Measurements from ENCODE around the gene UCN3.
A peak's percentile ranks its signal among the peaks of the same experiment; 100 is the strongest.

UCN3 gene

GRCh38 chr10:5364890-5365338 is at the start of gene UCN3:
TSS of gene UCN3 (plus strand) at chr10:5364966. CDS start at chr10:5373721, 8,755 bp downstream.
- DNase-seq (ENCODE audit: low read depth): no peak

- DNase-seq (ENCODE audit: low read depth): peak; percentile 71
Observed at GRCh38 chr10:5317547-5318107, 47.1 kb upstream of the UCN3 start.

DNA sequence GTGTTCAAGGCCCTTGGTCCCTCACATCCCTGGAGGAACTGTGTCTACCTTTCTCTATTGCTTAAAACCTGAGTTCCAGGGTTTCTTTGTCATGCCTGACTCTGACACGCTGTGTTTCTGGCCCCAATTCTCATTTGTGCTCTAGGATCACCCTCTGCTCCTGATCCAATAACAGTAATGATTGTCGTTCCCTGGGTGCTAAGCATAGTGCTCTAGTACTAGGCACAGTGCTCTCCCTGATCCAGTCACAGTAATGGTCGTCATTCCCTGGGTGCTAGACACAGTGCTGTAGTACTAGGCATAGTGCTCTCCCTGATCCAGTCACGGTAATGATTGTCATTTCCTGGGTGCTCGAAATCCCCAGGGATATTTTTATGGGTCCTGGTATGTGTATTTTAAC is 46.6 kb upstream of the UCN3 start:
- DNase-seq (ENCODE audit: low read depth): no peak

GRCh38 chr10:5319863-5320262 is 44.9 kb upstream of the UCN3 start:
- DNase-seq (ENCODE audit: low read depth): no peak

GRCh38 chr10:5321273-5321672 is 43.5 kb upstream of the UCN3 start:
- no peak for DNase-seq (ENCODE audit: low read depth)

- no peak for DNase-seq (ENCODE audit: low read depth)
Observed at GRCh38 chr10:5323446-5323845, 41.3 kb upstream of the UCN3 start.

DNA sequence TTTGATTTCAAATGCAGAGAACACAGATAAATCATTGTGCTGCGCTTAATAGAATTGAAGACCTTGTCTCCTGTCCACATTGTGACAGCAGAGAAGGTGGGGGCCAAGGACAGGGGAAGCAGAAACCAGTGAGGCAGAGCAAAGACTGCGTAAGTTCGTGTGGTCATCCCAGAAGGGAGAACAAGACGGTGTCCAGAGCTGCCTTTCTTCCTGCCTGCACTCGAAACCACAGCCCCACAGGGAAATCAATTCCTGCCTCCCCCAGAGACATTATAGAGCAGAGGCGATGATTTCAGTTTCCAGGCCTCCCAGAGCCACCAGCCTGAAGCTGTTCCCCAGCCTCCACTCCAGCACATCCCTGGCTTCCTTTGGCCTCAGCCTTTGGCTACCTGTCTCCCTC is 39.7 kb upstream of the UCN3 start:
- peak; percentile 9 for DNase-seq (ENCODE audit: low read depth)

DNA sequence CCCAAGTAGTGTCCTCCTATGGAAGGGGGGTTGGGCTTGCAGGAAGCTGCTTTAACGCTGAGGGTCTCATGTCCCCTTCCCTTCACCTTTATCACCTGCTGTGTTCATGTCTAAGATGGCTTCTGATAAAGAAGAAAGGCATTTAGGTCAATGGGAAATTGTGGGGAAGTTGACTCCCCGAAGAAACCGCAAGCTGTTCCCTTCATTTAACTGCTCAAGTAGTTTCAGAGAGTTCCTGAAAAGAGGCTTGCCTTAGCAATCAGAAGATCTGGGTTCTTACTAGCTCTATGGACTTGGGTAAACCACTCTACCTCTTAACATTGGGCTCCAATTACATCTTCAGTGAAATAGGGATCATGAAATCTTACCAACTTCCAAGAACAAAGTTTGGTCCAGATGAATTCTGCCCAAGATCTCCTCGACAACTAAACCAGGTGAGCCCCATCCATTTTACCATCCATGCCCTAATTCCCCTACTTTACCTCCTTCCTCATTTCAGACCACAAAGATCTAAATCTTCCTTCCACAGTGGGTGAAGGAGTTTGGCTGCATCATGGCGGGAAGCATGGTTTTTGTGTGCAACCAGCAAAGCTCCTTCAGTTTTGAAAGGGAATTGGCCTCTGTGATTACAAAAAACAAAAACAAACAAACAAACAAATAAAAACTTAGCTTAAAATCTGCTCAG is 30.4 kb upstream of the UCN3 start:
- DNase-seq (ENCODE audit: low read depth): no peak

DNA sequence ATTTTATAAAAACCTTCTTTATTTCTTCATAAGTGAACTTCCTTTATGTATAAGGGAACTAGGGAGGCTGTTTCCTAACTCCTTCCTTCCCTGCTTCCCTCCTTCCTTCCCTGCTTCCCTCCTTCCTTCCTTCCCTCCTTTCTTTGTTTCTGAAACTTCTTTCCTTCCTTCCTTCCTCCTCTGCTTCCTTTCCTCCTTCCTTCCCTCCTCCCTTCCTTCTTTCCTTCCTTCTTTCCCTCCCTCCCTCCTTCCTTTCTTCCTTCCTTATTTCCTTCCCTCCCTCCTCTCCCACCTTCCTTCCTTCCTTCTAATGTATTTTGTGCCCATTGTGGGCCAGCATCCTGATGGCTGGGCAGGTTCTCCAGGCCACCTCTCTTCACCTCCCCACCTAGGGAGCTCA is 26.8 kb upstream of the UCN3 start:
- DNase-seq (ENCODE audit: low read depth): no peak

DNA sequence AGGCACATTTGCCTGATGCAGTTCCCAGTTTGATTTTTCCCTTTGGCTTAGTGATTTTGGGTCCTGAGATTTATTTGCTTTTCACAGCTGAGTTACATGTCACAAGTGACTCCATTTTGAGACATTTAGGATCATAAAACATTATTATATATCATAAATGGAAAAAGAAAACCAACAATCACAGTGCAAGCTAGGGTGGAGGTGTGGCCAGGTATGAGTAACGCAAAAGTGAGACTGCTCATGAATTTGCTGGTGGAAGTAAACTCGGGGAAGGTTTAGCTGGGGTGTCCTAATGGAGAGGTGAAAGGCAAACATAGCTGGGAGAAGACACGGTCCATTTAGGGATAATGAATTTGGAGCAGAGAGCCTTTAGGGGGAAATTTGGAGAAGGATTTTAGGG is 21.7 kb upstream of the UCN3 start:
- no peak for DNase-seq (ENCODE audit: low read depth)

GRCh38 chr10:5343561-5343960 is 21.2 kb upstream of the UCN3 start:
- peak; percentile 13 for DNase-seq (ENCODE audit: low read depth)

DNA sequence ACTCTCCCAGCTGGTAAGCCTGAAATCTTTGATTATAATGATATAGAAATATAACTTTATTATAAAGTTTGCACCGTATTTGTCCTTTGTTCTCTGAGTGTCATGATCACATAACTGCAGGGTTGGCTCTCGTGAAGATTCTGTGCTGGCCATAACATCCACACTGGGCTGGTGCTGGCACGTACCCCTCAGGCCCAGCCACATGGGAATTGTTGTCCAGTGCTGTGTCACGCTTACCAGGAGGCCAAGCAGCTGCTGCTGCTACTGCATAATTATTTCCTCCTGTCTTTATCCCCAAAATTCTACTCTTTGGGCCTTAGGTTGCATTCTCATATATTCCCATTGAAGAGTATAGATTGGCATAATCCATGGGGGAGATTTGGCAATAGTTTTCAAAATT is 20.8 kb upstream of the UCN3 start:
- no peak for DNase-seq (ENCODE audit: low read depth)

- DNase-seq (ENCODE audit: low read depth): no peak
Observed at GRCh38 chr10:5344746-5345145, 20.0 kb upstream of the UCN3 start.

- DNase-seq (ENCODE audit: low read depth): no peak
Observed at GRCh38 chr10:5346881-5347280, 17.9 kb upstream of the UCN3 start.

GRCh38 chr10:5349362-5349761 is 15.4 kb upstream of the UCN3 start:
- DNase-seq (ENCODE audit: low read depth): no peak

DNA sequence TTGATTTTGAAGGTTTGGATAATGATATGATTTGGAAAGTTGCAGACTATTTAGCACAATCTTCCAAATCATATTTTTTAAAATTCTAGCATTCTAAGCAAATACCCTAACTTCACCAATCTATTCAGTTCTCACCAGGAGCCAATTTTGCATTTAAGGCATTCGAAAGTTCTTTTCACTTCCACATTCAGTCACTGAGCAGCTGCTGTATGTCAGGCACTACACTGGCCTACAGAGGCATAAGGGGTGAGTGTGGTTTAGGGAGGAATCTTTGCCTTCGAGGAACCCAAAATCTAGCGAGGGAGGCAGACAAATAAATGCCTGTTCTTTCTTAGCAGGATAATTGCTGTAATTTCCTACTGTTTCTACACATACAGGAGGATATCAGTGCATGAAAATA is 10.7 kb upstream of the UCN3 start:
- DNase-seq (ENCODE audit: low read depth): no peak

- DNase-seq (ENCODE audit: low read depth): no peak
Observed at GRCh38 chr10:5355594-5356301, 9.0 kb upstream of the UCN3 start.

- DNase-seq (ENCODE audit: low read depth): no peak
Observed at GRCh38 chr10:5356302-5356763, 8.4 kb upstream of the UCN3 start.

GRCh38 chr10:5360318-5360915 is 4.3 kb upstream of the UCN3 start:
- DNase-seq (ENCODE audit: low read depth): no peak

GRCh38 chr10:5361966-5362365 is 2.8 kb upstream of the UCN3 start:
- no peak for DNase-seq (ENCODE audit: low read depth)

DNA sequence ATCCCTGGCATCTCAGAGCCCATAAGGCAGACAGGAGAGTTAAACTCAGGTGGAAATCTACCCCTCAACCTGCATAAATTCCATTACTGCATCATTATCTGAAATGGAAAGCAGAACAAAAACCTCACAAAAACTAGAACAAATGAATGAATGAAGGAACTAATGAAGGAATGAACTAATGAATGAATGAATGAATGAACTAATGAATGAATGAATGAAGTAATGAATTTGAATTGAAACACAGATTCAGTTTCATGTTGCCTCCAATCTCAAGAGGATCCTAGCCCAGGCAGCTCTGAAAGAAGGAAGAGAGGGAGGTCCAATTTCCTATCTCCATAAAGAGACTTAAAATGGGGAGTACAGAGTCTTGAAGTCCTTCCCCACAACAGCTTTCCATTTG is 1.9 kb upstream of the UCN3 start:
- DNase-seq (ENCODE audit: low read depth): no peak

DNA sequence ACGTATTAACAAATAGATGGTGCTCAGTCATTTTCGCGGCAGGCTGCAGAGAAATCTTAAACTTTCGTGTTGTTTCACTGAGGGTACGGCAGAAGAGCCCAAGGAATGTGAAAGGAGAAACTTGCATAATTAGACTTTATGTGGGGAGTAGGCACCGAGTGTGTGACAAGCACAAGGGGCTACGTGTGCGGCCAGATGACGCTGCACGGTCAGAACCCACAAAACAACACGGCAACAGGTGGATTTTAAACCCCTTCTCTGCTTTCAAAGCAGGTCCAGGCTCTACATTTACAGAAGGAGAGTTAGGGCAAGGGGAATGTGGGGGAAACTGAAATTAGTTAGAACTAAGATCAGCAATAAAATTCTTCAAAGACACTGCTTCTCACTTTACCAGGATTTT is 392 bp upstream of the UCN3 start:
- DNase-seq (ENCODE audit: low read depth): no peak

DNA sequence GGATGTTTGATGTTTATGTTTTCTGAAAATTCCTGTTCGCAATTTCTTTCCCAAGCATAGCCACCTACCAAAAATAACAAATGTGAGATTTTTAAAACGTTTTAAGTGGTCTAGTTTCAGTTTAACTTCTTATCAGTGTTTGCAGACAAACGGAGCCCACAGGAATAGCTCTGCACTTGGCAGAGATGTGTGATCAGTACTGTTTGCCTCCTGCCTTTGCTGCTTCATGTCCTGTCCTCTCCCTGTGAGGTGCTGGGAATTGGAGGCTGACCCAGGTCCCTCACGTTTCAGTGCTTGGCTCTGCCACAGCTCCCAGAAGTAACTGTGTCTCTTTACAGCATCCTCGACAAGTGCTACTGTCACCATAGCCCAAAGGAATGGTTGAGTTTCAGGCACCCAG is 1.2 kb downstream of the UCN3 start:
- no peak for DNase-seq (ENCODE audit: low read depth)
